Measurements from ENCODE around the gene SCFD2.

Gene SCFD2

GRCh38 chr4:53003959-53004358 lies 361.9 kb downstream of the SCFD2 start:
- TF ChIP-seq CTCF (IDR thresholded peaks at IDR 0.05; ENCODE audit: control insufficient read depth, insufficient read depth, low read depth, low read length, missing control alignments): no peak
- DNase-seq (ENCODE audit: low read depth): no peak
- no peak overlapping the region for H3K4me3 ChIP-seq (ENCODE audit: control insufficient read depth, low read depth, low read length)

GRCh38 chr4:53000560-53000959 lies 365.3 kb downstream of the SCFD2 start:
- TF ChIP-seq CTCF (IDR thresholded peaks at IDR 0.05; ENCODE audit: control insufficient read depth, insufficient read depth, low read depth, low read length, missing control alignments): no peak
- DNase-seq (ENCODE audit: low read depth): no peak

GRCh38 chr4:52999626-53000025 lies 366.2 kb downstream of the SCFD2 start:
- DNase-seq (ENCODE audit: low read depth): no peak

More at GRCh38 chr4:53000560-53000959, 365.3 kb downstream of the SCFD2 start:
- no peak overlapping the region for H3K4me3 ChIP-seq (ENCODE audit: control insufficient read depth, low read depth, low read length)

GRCh38 chr4:52998413-52998812 lies 367.4 kb downstream of the SCFD2 start:
- DNase-seq (ENCODE audit: low read depth): no peak
- no peak for TF ChIP-seq CTCF (IDR thresholded peaks at IDR 0.05; ENCODE audit: control insufficient read depth, insufficient read depth, low read depth, low read length, missing control alignments)
- no peak overlapping the region for H3K4me3 ChIP-seq (ENCODE audit: control insufficient read depth, low read depth, low read length)

More at GRCh38 chr4:52999626-53000025, 366.2 kb downstream of the SCFD2 start:
- H3K4me3 ChIP-seq (ENCODE audit: control insufficient read depth, low read depth, low read length): no peak overlapping the region
- no peak for TF ChIP-seq CTCF (IDR thresholded peaks at IDR 0.05; ENCODE audit: control insufficient read depth, insufficient read depth, low read depth, low read length, missing control alignments)

GRCh38 chr4:52997132-52997416 lies 368.8 kb downstream of the SCFD2 start:
- no peak for TF ChIP-seq CTCF (IDR thresholded peaks at IDR 0.05; ENCODE audit: control insufficient read depth, insufficient read depth, low read depth, low read length, missing control alignments)
- H3K4me3 ChIP-seq (ENCODE audit: control insufficient read depth, low read depth, low read length): no peak overlapping the region
- DNase-seq (ENCODE audit: low read depth): no peak

GRCh38 chr4:52996261-52997131 lies 369.4 kb downstream of the SCFD2 start:
- no peak for DNase-seq (ENCODE audit: low read depth)
- no peak for TF ChIP-seq CTCF (IDR thresholded peaks at IDR 0.05; ENCODE audit: control insufficient read depth, insufficient read depth, low read depth, low read length, missing control alignments)
- H3K4me3 ChIP-seq (ENCODE audit: control insufficient read depth, low read depth, low read length): no peak overlapping the region
